Umbilical cord (tissue), 2 donors: ENCODE results near the gene KMT2E. TPM values are rescaled to one million over a fixed set of nuclear protein-coding genes. Genes with fewer than 3 reads are reported as not detected.

Experiments used
- DNase-seq: peaks from one replicate; pipeline ENCODE4 v3.0.0-alpha.2; 2015; ENCODE audit warnings: low spot score
- total RNA-seq: library from RNA; depleted of rRNA; stranded (reverse); fragments of >200 nt; gene quantifications from one replicate; pipeline ENCODE4 v1.2.3, GENCODE V29; 2014; ENCODE audit warnings: low replicate concordance; ENCODE audit not compliant: insufficient read depth

KMT2E gene
- total RNA-seq, 1 donor from 2014 or later = 168 TPM

DNA sequence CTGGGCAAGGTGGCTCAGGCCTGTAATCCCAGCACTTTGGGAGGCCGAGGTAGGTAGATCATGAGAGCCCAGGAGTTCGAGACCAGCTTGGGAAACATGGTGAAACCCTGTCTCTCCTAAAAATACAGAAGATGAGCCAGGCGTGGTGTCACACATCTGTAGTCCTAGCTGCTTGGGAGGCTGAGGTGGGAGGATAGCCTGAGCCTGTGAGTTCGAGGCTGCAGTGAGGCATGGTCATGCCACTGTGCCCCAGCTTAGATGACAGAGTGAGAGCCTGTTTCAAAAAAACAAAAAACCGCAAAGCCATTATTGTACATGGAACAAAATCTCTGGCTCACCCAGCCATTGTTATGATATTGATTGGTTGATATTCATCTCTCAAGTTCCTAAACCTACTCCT lies 53.7 kb downstream of the KMT2E start:
- DNase-seq = no peak

DNA sequence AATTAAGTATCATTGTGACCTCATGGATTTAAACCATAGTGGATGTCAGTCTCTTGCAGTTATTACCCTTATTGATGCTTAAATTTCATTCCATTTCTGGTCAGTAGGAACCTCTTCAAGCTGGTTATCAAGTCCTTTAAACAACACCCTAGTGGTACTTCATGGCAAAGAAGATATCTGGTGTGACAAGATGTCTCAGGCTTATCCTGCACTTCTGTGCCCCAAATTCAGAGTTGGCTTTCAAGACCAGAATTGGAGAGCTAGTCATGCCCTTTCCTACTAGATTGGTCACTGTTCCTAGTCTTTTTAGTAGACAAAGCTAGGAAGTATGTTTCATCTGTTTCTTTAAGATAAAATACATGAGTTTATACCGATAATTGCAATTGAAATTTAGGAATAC lies 54.9 kb downstream of the KMT2E start:
- DNase-seq = no peak

DNA sequence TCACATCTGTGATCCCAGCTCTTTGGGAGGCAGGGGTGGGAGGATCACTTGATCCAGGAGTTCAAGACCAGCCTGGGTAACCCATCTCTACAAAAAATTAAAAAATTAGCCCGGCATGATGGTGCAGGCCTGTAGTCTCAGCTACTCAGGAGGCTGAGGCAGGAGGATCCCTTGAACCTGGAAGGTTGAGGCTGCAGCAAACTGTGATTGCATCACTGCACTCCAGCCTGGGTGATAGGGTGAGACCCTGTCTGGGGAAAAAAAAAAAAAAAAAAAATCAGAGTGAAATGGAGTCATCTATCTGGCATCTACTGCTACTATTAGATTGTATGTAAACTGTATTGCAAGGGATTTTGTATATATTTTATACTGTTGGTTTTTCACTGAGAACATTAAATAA lies 59.1 kb downstream of the KMT2E start:
- no peak for DNase-seq

DNA sequence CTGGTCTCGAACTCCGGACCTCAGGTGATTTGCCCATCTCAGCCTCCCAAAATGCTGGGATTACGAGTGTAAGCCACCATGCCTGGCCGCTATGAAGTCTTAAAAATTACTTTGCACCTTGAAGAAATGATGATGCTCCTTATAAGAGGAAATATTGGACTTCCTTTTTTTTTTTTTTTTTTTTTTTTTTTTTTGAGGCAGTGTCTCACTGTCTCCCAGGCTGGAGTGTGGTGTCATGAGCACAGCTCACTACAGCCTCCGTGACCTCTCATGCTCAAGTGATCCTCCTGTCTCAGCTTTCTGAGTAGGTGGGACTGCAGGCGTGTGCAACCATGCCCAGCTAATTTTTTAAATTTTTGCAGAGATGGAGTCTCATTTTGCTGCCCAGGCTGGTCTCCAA lies 65.3 kb downstream of the KMT2E start:
- no peak for DNase-seq

DNA sequence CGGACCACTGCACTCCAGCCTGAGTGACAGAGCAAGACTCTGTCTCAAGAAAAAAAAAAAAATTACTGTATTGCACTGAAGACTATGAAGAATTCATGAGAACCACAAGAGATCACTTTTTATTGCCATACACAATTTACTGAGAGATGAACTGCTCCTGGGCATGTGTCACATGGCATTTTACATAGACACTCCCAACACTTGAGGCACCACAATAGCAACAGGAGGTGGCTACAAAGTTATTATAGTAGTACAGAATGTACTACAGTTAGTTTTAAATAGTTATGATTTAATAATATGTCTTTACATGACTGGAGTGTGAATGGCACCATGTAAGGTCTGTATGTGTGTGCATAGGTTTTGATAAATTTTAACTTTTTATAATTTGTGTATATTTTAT lies 70.6 kb downstream of the KMT2E start:
- DNase-seq = no peak

DNA sequence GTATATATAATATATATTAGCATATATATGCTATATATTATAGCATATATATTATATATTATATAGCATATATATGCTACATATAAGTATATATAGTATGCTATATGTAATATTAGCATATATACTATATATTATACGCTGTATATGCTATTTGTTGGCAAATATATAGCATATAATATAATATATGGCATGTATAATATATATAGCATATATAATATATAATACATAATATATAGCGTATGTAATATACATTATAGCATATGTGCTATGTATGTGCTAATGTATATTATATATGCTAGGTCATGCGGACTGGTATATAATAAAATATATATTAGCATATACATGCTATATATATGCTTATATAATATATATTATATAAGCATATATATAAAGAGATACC lies 72.8 kb downstream of the KMT2E start:
- no peak for DNase-seq

DNA sequence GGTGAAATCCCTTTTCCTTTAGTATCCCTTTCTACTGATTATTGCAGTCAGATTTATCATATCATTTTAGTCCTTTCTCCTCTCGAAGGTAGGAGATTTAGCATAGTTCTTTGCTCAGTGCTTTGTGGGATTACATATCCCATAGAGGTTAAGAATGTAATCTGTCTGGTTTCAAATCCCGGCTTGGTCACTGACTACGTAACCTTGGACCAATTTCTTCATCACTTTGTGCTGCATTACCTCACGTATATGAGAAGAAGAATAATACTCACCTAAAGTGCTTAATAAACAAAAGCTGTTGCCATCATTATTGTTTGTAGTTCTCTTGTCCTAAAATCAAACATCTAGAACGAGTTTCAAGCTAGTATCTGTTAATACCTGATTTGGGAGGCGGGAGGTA lies 74.0 kb downstream of the KMT2E start:
- DNase-seq = no peak

DNA sequence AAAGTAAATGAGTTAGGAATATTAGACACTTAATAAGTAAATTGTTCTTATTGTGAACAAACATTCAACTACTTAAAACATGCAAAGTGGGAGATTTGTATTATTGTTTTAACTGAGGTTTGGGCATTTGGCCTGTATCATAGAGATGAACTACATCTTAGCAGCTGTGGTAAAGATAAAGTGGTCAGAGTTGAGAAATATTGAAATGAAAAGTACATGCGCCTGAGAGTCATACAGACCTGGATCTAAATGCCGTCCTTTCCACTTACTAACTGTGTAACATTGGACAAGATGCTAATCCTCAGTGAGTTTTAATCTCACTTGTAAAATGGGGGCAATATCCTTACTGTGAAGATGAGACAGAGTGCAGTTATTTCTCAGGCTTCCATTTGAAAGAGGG lies 74.5 kb downstream of the KMT2E start:
- DNase-seq = no peak

DNA sequence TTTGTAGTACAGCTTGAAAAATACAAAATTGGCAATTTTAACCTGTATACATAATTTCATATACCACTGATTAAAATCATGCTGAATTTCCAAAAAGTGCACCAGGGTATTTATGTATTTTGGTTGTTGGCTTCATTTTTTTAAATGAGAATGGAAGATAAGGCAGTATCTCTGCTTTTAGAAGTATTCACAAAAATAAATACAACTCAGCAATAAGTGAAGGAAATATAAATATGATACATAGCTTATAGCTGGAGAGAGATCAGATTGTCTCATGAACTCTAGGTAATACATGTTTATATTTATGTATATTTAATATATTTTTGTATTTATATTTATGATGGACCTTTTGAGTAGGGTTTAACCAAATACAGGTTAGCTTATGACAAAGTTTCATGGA lies 81.0 kb downstream of the KMT2E start:
- no peak for DNase-seq

DNA sequence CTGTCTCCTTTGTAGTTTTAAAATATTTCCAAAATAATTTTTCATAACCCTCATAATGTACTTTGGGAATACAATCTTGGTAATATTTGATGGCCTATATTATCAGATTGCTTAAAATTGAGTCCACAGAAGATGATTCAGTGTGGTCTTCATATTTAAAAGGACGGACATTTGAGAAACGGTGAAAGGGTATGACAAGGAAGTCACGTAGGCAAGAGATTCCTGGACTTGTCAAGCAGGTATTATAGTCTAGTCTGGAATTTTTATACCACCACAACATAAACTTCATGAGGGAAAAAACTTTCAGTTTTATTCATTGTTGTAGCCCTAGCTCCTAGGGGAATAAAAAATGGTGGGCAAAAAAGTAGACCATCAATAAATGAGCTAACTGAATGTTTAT lies 82.3 kb downstream of the KMT2E start:
- peak; percentile 18 for DNase-seq

DNA sequence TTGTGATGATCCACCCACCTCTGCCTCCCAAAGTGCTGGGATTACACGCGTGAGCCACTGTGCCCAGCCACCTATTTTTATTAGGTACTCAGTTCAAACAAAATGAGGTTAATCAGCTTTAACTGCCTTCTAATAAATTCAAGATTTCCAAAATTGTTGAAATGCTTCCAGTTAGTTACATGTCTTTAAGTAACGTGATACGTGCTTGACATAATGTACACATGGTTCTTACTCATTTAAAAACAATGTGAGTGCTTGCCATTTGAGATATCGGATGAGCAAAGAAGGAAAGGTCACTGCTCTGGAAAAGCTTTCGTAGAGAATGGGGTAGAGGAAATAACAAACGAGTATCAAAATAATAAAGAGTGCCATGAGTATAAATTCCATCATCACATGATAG lies 83.6 kb downstream of the KMT2E start:
- DNase-seq = peak; percentile 60

DNA sequence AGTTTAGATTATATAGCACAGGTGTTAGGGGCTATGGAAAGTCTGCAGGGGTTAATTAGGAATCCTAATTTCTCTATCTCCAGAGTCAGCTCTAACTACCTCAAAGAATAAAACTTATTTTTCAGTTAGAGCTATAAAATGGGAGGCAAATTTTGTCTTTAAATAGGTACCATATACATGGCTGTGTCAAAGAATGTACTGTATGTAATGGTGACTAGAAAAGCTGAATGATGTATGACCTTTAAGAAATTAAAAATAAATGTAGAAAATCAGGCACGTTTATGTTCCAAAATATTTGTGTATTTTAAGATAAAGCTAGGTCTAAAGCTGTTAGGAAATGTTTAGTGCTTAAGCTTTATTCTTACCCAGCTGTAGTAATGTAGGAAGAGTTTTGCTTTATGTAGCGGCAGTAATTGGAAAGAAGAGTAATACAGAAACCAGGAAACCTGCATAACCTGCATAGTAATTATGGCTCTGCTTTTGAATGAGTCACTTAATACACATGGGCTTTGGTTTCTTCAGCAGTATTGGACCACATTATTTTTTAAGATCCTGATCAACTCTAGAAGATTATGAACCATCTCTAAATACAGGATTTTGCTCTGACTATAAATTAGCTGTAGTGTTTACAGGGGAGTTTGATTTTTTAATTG lies 85.0 kb downstream of the KMT2E start:
- no peak for DNase-seq

DNA sequence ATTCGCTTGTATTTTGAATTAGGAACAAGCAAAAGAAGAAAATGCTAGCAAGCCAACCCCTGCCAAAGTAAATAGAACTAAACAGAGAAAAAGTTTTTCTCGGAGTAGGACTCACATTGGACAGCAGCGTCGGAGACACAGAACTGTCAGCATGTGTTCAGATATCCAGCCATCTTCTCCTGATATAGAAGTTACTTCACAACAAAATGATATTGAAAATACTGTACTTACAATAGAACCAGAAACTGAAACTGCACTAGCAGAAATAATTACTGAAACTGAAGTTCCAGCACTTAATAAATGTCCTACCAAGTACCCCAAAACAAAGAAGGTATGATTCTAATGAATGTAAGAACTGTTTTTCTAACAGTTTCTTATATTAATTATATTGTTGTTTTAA lies 87.9 kb downstream of the KMT2E start:
- DNase-seq = no peak

DNA sequence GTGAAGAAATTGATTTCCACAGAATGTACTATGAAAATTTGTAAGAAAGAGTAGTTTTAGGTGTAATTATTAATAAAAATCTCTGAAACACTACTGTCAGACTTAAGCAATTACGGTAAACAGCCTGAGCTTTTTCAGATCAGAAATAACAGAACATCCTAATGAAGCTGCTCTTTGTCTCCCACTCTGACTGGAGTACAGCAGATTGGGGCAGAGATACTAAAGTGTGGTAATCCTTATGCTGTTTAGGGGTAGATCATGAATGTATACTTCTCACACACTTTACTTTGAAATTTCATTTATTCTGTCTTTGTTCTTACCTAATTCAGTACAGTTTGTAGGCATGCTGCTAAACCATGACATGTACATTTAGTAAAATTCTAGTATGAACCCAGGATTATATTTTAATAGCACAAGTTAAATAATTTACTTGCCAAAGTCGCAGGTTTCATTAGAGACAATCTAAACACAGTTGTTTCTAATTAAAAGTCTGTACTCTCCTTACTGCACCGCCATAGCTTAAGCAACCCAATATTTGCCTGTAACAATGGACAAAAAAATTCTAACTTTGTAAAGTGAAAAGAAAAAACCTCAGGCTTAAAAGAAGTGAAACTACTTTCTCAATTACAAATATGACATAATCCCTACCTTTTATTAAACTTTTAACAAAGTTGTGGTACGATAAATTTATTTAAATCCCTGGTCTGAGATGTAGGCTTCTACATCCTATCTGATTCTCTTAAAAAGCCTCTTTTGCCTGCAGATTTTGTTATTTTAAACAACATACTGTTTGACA lies 88.8 kb downstream of the KMT2E start:
- DNase-seq = no peak

DNA sequence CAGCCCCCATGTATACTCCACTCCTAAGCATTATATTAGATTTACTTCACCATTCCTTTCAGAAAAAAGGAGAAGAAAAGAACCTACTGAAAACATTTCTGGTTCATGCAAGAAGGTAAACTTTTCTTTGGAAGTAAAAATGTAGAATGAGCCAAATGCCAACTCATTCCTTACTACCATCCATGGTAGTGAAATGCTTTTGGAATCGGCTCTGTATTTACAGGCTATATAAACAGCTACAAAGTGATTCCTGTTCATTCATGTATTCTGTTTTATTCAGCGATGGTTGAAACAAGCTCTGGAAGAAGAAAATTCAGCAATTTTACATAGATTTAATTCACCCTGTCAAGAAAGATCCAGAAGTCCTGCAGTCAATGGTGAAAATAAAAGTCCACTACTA lies 91.6 kb downstream of the KMT2E start:
- no peak for DNase-seq

DNA sequence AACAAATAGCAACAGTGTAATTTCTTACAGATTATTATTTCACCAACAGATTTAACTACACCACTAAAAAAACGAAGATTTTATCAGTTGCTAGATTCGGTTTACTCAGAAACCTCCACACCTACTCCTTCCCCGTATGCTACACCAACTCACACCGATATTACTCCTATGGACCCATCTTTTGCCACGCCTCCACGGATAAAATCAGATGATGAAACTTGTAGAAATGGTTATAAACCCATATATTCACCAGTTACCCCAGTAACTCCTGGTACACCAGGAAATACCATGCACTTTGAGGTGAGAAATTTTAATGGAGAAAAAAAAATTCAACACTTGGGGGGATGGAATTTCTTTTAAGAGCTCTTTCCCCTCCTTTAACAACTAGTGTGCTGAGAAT lies 92.5 kb downstream of the KMT2E start:
- DNase-seq = no peak

DNA sequence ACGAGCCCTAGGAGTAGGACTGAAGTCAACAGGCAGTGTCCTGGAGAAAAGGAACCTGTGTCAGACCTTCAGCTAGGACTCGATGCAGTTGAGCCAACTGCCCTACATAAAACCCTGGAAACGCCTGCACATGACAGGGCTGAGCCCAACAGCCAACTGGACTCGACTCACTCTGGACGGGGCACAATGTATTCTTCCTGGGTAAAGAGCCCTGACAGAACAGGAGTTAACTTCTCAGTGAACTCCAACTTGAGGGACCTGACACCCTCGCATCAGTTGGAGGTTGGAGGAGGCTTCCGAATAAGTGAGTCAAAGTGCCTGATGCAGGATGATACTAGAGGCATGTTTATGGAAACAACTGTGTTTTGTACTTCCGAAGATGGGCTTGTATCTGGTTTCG lies 93.5 kb downstream of the KMT2E start:
- no peak for DNase-seq

DNA sequence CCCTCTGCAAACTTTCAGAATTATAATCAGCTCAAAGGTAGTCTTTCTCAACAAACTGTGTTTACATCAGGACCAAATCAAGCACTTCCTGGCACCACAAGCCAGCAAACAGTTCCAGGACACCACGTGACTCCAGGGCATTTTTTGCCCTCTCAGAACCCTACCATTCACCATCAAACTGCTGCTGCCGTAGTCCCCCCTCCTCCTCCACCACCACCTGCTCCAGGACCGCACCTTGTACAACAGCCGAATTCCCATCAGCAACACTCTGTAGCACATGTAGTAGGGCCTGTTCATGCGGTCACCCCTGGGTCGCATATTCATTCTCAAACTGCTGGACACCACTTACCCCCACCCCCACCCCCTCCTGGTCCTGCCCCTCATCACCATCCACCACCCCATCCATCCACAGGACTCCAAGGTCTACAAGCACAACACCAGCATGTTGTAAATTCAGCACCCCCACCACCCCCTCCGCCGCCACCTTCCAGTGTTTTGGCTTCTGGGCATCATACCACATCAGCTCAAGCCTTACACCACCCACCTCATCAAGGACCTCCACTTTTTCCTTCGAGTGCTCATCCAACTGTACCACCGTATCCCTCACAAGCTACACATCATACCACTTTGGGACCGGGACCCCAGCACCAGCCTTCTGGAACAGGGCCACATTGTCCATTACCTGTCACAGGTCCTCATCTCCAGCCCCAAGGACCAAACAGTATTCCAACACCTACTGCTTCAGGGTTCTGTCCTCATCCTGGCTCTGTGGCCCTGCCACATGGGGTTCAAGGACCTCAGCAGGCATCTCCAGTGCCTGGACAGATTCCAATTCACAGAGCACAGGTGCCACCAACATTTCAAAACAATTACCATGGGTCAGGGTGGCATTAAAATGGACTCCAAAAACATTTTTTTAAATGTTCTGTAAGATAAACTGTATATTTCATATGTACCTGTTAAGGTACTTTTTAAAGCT lies 98.7 kb downstream of the KMT2E start:
- DNase-seq = no peak

DNA sequence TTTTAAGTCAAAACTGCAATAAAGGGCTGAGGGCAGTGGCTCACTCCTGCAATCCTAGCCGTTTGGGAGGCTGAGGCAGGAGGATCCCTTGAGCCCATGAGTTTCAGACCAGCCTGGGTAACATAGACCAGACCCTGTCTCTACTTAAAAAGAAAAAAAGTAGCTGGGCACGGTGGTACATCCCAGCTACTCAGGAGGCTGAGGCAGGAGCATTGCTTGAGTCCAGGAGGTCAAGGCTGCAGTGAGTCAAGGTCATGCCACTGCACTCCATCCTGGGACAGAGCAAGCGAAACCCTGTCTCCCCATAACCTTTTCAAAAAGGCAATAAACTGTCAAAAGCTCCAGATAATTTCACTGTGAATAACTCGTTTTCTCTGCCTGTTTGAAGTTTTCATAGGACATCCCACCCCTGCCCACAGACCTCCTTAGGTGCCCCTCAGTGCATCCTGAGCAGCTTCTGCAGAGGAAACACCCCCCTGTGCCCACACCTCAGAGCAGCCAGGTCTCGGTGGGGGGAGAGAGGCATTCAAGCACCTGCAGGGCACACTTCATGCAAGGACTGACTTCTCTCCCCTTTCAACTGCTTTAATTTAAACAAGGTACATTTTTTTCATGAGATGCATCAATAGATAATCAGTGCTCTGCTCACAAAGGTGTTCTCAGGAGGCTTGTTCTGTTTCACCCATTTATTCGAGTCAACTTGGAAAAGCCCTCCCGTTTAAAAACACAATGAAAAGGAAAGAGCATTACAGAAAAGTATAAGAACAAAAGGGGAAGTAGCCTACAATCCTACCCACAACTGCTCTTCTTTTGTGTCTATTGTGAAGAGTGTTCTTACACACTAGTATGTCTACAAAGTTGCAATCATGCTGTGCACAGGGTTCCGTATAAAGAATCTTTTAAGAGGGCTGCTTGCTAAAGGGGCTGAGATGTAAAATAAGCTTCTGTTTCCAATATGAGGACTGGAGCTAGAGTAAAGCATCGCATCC lies 104.9 kb downstream of the KMT2E start:
- DNase-seq = no peak

DNA sequence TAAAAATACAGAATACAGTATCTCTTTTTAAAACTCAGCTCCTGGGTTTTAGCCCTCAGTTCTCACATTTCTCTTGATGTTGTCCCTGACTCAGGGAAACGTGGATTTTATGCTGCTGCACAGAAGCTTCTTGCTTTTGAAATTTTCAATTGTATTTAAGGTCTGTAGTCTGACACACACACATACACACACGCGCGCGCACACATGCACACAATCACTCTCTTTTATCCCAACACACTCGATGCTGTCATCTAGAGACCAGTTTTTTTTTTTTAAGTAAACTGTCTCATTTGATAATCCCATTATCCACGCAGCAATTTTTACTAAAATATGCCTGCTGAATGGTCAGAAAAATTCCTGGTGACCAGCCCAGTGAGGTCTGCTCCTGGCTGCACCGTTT lies 108.6 kb downstream of the KMT2E start:
- no peak for DNase-seq

DNA sequence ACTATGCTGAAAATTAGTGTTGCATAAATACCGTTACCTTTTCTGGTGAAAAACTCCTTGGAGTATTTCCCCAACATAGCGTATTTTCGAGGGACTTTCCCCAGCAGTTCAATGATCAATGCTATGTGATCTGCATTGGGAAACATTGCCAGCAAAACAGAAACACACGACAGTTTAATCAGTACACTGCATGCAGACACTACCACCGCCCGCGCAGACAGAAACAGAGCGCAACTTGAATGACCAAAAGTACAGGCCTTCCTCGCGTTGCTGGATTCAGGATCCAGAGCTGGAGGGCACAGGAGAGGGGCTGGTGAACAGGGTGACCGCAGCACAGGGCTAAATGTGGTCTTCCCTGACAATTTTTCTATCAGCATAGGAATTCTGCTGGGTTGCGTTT lies 111.7 kb downstream of the KMT2E start:
- DNase-seq = no peak
